ENCODE results near the gene OR52E6.

The OR52E6 gene

DNA sequence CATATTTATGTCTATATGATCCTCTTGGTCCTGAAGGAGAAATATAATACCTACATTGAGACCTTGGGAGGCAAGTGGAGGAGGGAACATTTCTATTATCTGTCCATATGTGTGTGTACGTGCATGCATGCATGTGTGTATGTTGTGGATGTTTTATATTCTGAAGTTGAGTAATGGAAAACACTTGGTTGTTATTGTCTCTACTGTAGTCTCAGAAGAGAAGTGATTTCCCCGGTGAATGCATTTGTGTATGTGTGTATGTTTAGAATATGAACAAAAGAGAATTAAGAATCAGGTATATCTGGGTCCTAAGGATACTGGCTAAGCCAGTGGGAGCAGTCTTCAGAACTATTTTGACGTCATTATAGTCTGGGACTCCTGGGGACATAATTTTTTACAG lies 50.5 kb downstream of the OR52E6 start, which contains the start of gene OR52N1:
Gene OR52N1, minus strand, starts transcription at position 101 of the 400 bp plus-strand sequence. CDS start 2,449 bp downstream, outside the sequence.
- Histone ChIP-seq H3K4me1 (ENCODE audit: control insufficient read depth, low read depth, low read length) (no peaks in the 10 kb centered on the region), H3K9ac (ENCODE audit: low read length) (no peak within 1 kb of the TSS), H3K27me3 (ENCODE audit: control insufficient read depth, insufficient read depth, low read length) (no peaks in the 10 kb centered on the region), H3K4me3 (ENCODE audit: low read length) (no peak within 1 kb of the TSS), H3K36me3 (ENCODE audit: control insufficient read depth, low read depth, low read length) (no peaks in the 10 kb centered on the region), H3K27ac (ENCODE audit: low read length) (no peak within 1 kb of the TSS), H3K9me3 (ENCODE audit: control insufficient read depth, low read depth, low read length) (no peaks in the 10 kb centered on the region)

All from iPS-18a (cell line).